UCSD-AML1 (cell line): ENCODE results near the gene AP1S1.
"Not testable (repeated sequence)": the region's sequence is repeated elsewhere in the genome, so short reads cannot be mapped to it uniquely, and the experiment has no call there.

ENCODE experiments used
- DNase-seq: peaks from one replicate; lab custom pipeline; 2025; ENCODE audit not compliant: unreplicated experiment; lab: John Stamatoyannopoulos, UW

The AP1S1 gene

DNA sequence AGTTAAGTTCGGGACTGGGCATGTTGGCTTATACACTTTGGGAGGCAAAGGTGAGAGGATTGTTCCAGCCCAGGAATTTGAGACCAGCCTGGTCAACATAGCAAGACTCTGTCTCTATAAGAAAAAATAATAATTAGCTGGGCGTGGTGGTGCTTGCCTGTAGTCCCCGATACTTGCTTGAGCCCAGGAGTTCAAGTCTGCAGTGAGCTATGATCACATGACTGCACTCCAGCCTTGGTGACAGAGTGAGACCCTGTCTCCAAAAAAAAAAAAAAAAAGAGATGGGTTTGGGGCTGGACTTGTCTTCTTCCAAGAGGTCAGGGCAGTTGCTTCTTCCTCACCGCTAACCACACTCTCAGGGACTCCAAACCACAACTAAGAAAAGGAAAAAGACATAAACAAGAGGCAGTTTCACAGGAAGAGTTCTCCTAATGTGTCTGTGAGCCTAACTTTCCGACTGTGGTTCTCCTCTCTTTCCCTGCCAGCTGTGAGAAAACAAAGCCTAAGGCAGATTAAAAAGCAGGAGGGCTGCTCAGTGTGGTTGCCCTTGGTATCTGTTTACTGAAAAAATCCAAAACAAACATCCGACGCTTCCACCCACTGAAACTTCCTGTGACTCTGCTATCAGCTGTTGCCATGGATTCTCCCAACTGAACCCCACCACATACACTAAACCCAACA, 29.8 kb upstream of the AP1S1 start:
- peak; percentile 13 for DNase-seq

- DNase-seq: no peak
Observed at GRCh38 chr7:101125989-101126650, 28.2 kb upstream of the AP1S1 start.

GRCh38 chr7:101126651-101127459, 27.4 kb upstream of the AP1S1 start, which contains the start of gene SERPINE1:
SERPINE1 (plus strand) TSS chr7:101127104; CDS start chr7:101128394, 1,290 bp downstream.
- peak; percentile 52 for DNase-seq

- DNase-seq: no peak
Observed at GRCh38 chr7:101127460-101128039, 26.7 kb upstream of the AP1S1 start.

DNA sequence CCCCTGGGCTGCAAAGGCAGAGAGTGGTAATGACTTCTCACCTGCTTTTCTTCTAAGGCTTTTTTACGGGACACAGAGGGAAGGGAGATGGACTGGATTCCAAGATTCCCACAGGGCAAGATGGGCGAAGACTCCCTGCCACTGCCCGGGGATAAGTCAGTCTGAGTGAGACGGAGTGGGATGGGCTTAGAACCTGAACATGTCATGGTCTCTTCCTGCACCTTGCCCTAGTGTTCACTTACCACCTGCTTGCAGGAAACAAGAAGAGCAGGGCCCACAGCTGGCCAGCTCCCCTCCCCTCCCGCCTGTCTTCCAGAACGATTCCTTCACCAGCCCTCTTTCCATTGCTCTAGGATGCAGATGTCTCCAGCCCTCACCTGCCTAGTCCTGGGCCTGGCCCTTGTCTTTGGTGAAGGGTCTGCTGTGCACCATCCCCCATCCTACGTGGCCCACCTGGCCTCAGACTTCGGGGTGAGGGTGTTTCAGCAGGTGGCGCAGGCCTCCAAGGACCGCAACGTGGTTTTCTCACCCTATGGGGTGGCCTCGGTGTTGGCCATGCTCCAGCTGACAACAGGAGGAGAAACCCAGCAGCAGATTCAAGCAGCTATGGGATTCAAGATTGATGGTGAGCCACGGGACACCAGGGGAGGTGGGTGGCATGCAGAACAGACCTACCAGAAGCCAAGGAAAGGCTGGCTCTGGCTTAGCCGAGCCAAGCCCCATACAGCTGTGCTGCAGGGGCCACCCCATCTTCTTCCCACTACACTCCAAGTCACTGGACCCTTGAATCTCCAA, 26.0 kb upstream of the AP1S1 start:
- no peak for DNase-seq

- no peak for DNase-seq
Observed at GRCh38 chr7:101129603-101130117, 24.6 kb upstream of the AP1S1 start.

- DNase-seq: not testable (repeated sequence)
Observed at GRCh38 chr7:101132626-101133600, 21.4 kb upstream of the AP1S1 start.

- DNase-seq: no peak
Observed at GRCh38 chr7:101133621-101134398, 20.5 kb upstream of the AP1S1 start.

GRCh38 chr7:101134399-101134980, 19.8 kb upstream of the AP1S1 start:
- no peak for DNase-seq

GRCh38 chr7:101137651-101138212, 16.5 kb upstream of the AP1S1 start:
- no peak for DNase-seq

DNA sequence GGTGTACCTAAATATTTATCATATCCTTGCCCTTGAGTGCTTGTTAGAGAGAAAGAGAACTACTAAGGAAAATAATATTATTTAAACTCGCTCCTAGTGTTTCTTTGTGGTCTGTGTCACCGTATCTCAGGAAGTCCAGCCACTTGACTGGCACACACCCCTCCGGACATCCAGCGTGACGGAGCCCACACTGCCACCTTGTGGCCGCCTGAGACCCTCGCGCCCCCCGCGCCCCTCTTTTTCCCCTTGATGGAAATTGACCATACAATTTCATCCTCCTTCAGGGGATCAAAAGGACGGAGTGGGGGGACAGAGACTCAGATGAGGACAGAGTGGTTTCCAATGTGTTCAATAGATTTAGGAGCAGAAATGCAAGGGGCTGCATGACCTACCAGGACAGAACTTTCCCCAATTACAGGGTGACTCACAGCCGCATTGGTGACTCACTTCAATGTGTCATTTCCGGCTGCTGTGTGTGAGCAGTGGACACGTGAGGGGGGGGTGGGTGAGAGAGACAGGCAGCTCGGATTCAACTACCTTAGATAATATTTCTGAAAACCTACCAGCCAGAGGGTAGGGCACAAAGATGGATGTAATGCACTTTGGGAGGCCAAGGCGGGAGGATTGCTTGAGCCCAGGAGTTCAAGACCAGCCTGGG, 15.9 kb upstream of the AP1S1 start:
- DNase-seq: peak; percentile 67

GRCh38 chr7:101140339-101140699, 14.0 kb upstream of the AP1S1 start:
- DNase-seq: no peak

DNA sequence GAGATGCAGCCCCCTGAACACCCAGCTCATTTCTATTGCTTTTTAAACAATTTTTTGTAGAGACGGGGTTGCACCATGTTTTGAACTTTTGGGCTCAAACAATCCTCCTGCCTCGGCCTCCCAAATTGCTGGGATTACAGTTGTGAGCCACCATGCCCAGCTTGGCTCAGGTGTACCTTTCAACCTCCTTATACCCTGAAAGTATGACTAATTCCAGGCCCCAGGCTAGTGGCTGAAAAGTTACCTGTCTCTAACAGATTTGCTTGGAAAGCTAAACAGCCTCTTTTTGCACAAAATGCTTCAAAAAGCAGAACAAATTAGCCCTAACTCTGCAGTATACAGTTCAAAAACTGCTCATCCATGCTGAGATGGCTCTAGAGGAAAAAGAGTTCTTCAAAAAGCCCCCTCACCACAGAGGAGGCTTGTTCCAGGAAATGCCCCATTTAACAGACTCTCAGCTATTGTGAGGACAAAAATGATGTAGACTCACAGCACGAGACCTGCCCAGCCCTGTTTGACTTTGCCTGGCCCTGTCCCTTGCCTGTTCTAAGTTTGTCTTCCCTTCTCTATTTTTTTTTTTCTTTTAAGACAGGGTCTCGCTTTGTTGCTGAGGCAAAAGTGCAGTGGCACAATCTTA, 13.4 kb upstream of the AP1S1 start:
- DNase-seq: no peak

- no peak for DNase-seq
Observed at GRCh38 chr7:101151908-101152651, 2.2 kb upstream of the AP1S1 start.

DNA sequence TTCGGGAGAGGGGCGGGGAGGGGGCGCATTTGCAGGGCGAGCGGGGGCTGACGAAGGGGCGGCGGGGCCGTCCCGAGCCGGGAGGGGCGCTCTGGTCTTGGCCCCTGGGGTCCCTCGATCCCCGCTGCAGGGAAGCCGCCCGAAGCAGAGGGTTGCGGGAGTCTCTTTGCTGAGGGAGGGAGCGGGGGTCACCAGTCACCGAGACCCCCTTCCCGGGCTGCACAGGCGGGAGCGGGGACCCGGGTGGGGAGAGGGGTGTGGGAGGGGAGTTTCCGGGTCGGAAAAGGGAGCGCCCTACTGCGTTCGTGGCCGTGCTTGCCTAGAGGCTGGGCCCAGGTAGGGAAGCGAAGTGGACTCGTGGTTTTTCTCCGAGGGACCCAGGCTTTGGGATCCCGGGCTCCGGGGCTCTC, 422 bp downstream of the AP1S1 start:
- peak; percentile 25 for DNase-seq

DNA sequence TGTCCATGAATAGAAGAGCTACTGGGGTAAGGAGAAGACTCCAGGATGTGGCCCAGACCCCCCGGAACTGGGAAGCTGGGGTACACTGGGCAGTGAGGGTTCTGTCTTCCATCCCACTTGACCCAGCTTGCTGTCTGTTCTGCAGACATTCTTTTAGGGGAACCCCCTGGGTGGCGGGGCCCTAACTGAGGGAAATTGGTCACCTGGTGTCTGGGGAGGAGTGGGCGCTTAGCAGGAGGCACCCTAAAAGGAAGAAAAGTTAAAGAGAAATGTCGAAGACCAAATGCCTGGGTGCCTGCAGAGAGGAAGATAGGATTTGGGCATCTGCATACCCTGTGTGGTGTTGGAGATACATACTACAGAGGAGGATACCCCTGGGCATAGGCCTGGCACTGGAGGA, 1.0 kb downstream of the AP1S1 start:
- DNase-seq: no peak
